Activated CD8-positive, alpha-beta memory T cell treated with anti-CD3 and anti-CD28 coated beads for 36 hours (primary cell): ENCODE measurements around the gene CCR2. TPM values are rescaled to one million over a fixed set of nuclear protein-coding genes. Genes with fewer than 3 reads are reported as not detected.
"Not testable (repeated sequence)": the region's sequence is repeated elsewhere in the genome, so short reads cannot be mapped to it uniquely, and the experiment has no call there.

Experiments
- CTCF ChIA-PET: fragments of 350-600 bp; sonication (Branson Sonifier 250); formaldehyde crosslinking; loops from one replicate; lab custom pipeline; 2021; ENCODE audit warnings: antibody characterized with exemption; lab: Charles Lee
- POLR2A ChIA-PET: fragments of 350-600 bp; sonication (Branson Sonifier 250); formaldehyde crosslinking; loops from one replicate; lab custom pipeline; 2021; ENCODE audit warnings: antibody characterized with exemption; lab: Charles Lee
- total RNA-seq, 2 experiments: library from RNA; stranded (reverse); gene quantifications; one replicate each; pipeline ENCODE4 v1.2.3, GENCODE V29; 2021

Gene CCR2
- total RNA-seq, 2 experiments from 2014 or later = 0.34 to 0.42 TPM

- CTCF ChIA-PET = interaction anchor here (1.2 to 6.4 kb wide), 14 partner anchors 7 to 292 kb away, joined by 3 to 34 read pairs (median 9); no protein-coding TSS in a partner anchor
- POLR2A ChIA-PET = interaction anchor here (0.5 to 3.5 kb wide), 6 partner anchors 11 to 420 kb away, joined by 3 to 31 read pairs (median 10); no protein-coding TSS in a partner anchor
Observed at GRCh38 chr3:46370839-46371518, 17.1 kb downstream of the CCR2 start, which contains the start of gene CCR5. Gene CCR5 (plus strand): TSS chr3:46370946. CDS start chr3:46372903, 1,957 bp downstream.

GRCh38 chr3:46371519-46372340 is 17.8 kb downstream of the CCR2 start:
- ChIA-PET CTCF (interaction anchor here (0.9 to 6.4 kb wide), 13 partner anchors 71 to 293 kb away, joined by 3 to 34 read pairs (median 6); no protein-coding TSS in a partner anchor), POLR2A (interaction anchor here (3.4 to 3.5 kb wide), 2 partner anchors 12 to 72 kb away, joined by 20 to 31 read pairs; no protein-coding TSS in a partner anchor)

GRCh38 chr3:46372492-46373359 is 18.8 kb downstream of the CCR2 start:
- ChIA-PET CTCF (interaction anchor here (0.7 to 6.4 kb wide), 13 partner anchors 37 to 306 kb away, joined by 3 to 34 read pairs (median 4); no protein-coding TSS in a partner anchor), POLR2A (no interaction called here)

- CTCF ChIA-PET = interaction anchor here (0.7 to 1.8 kb wide), 6 partner anchors 11 to 296 kb away, joined by 3 to 5 read pairs (median 3); no protein-coding TSS in a partner anchor
- POLR2A ChIA-PET = interaction anchor here (1.0 kb wide), 1 partner anchor 277 kb away, joined by 4 read pairs; no protein-coding TSS in a partner anchor
Observed at GRCh38 chr3:46374755-46375154, 20.8 kb downstream of the CCR2 start.

- ChIA-PET CTCF (interaction anchor here (0.8 to 1.8 kb wide), 5 partner anchors 99 to 296 kb away, joined by 3 to 5 read pairs (median 3); no protein-coding TSS in a partner anchor), POLR2A (interaction anchor here (1.0 kb wide), 1 partner anchor 278 kb away, joined by 4 read pairs; no protein-coding TSS in a partner anchor)
Observed at GRCh38 chr3:46375218-46375617, 21.3 kb downstream of the CCR2 start.

GRCh38 chr3:46375814-46376213 is 21.9 kb downstream of the CCR2 start:
- CTCF ChIA-PET = interaction anchor here (1.5 to 1.8 kb wide), 2 partner anchors 99 to 297 kb away, joined by 4 to 5 read pairs; no protein-coding TSS in a partner anchor
- POLR2A ChIA-PET = interaction anchor here (1.0 kb wide), 1 partner anchor 278 kb away, joined by 4 read pairs; no protein-coding TSS in a partner anchor

GRCh38 chr3:46378426-46378942 is 24.6 kb downstream of the CCR2 start:
- POLR2A ChIA-PET = no interaction called here

GRCh38 chr3:46380471-46381221 is 26.7 kb downstream of the CCR2 start:
- POLR2A ChIA-PET = no interaction called here
- CTCF ChIA-PET = interaction anchor here (0.6 to 0.7 kb wide), 2 partner anchors 57 to 302 kb away, joined by 3 read pairs; no protein-coding TSS in a partner anchor

More at GRCh38 chr3:46378426-46378942, 24.6 kb downstream of the CCR2 start:
- CTCF ChIA-PET = interaction anchor here (0.7 to 2.6 kb wide), 25 partner anchors 8 to 577 kb away, joined by 3 to 11 read pairs (median 3); partner anchors contain the start of genes CCR1, CCR5AS and CCRL2

GRCh38 chr3:46381625-46382024 is 27.7 kb downstream of the CCR2 start:
- ChIA-PET POLR2A (no interaction called here), CTCF (no interaction called here)

- CTCF ChIA-PET = interaction anchor here (1.1 to 1.4 kb wide), 2 partner anchors 14 to 107 kb away, joined by 4 read pairs; no protein-coding TSS in a partner anchor
- POLR2A ChIA-PET = interaction anchor here (0.6 to 1.1 kb wide), 2 partner anchors 14 to 693 kb away, joined by 3 read pairs; no protein-coding TSS in a partner anchor
Observed at GRCh38 chr3:46383211-46383950, 29.5 kb downstream of the CCR2 start.

- CTCF ChIA-PET = interaction anchor here (1.1 to 1.4 kb wide), 2 partner anchors 15 to 108 kb away, joined by 4 read pairs; no protein-coding TSS in a partner anchor
Observed at GRCh38 chr3:46383951-46384330, 30.0 kb downstream of the CCR2 start.

GRCh38 chr3:46386205-46386604 is 32.3 kb downstream of the CCR2 start:
- POLR2A ChIA-PET = no interaction called here
- CTCF ChIA-PET = no interaction called here

More at GRCh38 chr3:46383951-46384330, 30.0 kb downstream of the CCR2 start:
- POLR2A ChIA-PET = interaction anchor here (1.1 kb wide), 1 partner anchor 15 kb away, joined by 3 read pairs; no protein-coding TSS in a partner anchor

GRCh38 chr3:46388847-46389246 is 34.9 kb downstream of the CCR2 start:
- CTCF ChIA-PET = interaction anchor here (1.2 kb wide), 1 partner anchor 11 kb away, joined by 4 read pairs; no protein-coding TSS in a partner anchor
- POLR2A ChIA-PET = not testable (repeated sequence)

GRCh38 chr3:46389306-46389705 is 35.4 kb downstream of the CCR2 start:
- ChIA-PET POLR2A (no interaction called here), CTCF (interaction anchor here (1.2 kb wide), 1 partner anchor 11 kb away, joined by 4 read pairs; no protein-coding TSS in a partner anchor)

GRCh38 chr3:46391526-46391925 is 37.6 kb downstream of the CCR2 start:
- POLR2A ChIA-PET, CTCF ChIA-PET: not testable (repeated sequence)

GRCh38 chr3:46393011-46393410 is 39.1 kb downstream of the CCR2 start:
- CTCF ChIA-PET = no interaction called here

More at GRCh38 chr3:46393011-46393410, 39.1 kb downstream of the CCR2 start:
- POLR2A ChIA-PET = no interaction called here
